GM12878 (cell line): ENCODE measurements around the gene CD86. TPM values are rescaled to one million over a fixed set of nuclear protein-coding genes. Genes with fewer than 3 reads are reported as not detected.

Source experiments
- ASH2L ChIP-seq: fragments of 300-600, 200-600 bp; sonication (generic); IDR thresholded peaks from 2 replicates; pipeline ENCODE4 v1.6.1; 2017; ENCODE audit warnings: low read depth, mild to moderate bottlenecking, borderline replicate concordance
- CBX5 ChIP-seq: sonication (generic); IDR thresholded peaks from 2 replicates; pipeline ENCODE4 v1.6.1; 2016; ENCODE audit warnings: low read depth, moderate library complexity, mild to moderate bottlenecking, inconsistent platforms
- CUX1 ChIP-seq: IDR thresholded peaks from 2 replicates; pipeline ENCODE4 v1.6.1; 2012; ENCODE audit warnings: improper control_type of control experiment, low read depth, low read length; ENCODE audit not compliant: insufficient replicate concordance
- HSF1 ChIP-seq: fragments of 150-350 bp; IDR thresholded peaks from 2 replicates; pipeline ENCODE4 v1.6.1; 2014; ENCODE audit warnings: mild to moderate bottlenecking, low read depth, low read length
- MAX ChIP-seq: IDR thresholded peaks from 2 replicates; pipeline ENCODE4 v1.6.1; 2012; ENCODE audit warnings: low read depth, low read length, improper control_type of control experiment
- MEF2B ChIP-seq: fragments of 450-650 bp; IDR thresholded peaks from 2 replicates; pipeline ENCODE4 v1.6.1; 2018; ENCODE audit warnings: mild to moderate bottlenecking, moderate library complexity; ENCODE audit not compliant: partially characterized antibody, poor library complexity, severe bottlenecking
- MTA2 ChIP-seq: fragments of 450-650 bp; IDR thresholded peaks from 2 replicates; pipeline ENCODE4 v1.6.1; 2016; ENCODE audit warnings: low read depth, mild to moderate bottlenecking, moderate library complexity
- PKNOX1 ChIP-seq: fragments of 450-650 bp; IDR thresholded peaks from 2 replicates; pipeline ENCODE4 v1.6.1; 2016; ENCODE audit warnings: mild to moderate bottlenecking
- SKIL ChIP-seq: fragments of 450-650 bp; IDR thresholded peaks from 2 replicates; pipeline ENCODE4 v1.6.1; 2017; ENCODE audit warnings: mild to moderate bottlenecking, low read depth, inconsistent platforms; ENCODE audit not compliant: poor library complexity, severe bottlenecking
- SMC3 ChIP-seq: IDR thresholded peaks from 2 replicates; pipeline ENCODE4 v1.6.1; 2011; ENCODE audit warnings: low read length, improper control_type of control experiment, borderline replicate concordance
- ZBTB4 ChIP-seq: fragments of 450-650 bp; formaldehyde crosslinking; IDR thresholded peaks from 2 replicates; pipeline ENCODE4 v1.4.0; 2022; ENCODE audit warnings: mild to moderate bottlenecking, moderate library complexity
- ZNF217 ChIP-seq: fragments of 450-650 bp; IDR thresholded peaks from 2 replicates; pipeline ENCODE4 v1.6.1; 2017; ENCODE audit warnings: antibody characterized with exemption, mild to moderate bottlenecking
- ZNF384 ChIP-seq: IDR thresholded peaks from 2 replicates; pipeline ENCODE4 v1.6.1; 2012; ENCODE audit warnings: low read depth, mild to moderate bottlenecking, low read length, improper control_type of control experiment, borderline replicate concordance
- ZSCAN29 ChIP-seq: fragments of 450-650 bp; IDR thresholded peaks from 2 replicates; pipeline ENCODE4 v1.6.1; 2017; ENCODE audit warnings: mild to moderate bottlenecking, moderate library complexity
- polyA plus RNA-seq, 11 experiments: library from polyadenylated mRNA; depleted of rRNA in 4 of 11; unstranded in 6 of 11; stranded (reverse) in 5 of 11; fragments of >200 nt; fragmentation: Nextera tagmentation in 4 of 11; fragmentation: Illumina TruSeq in 1 of 11; extraction: Ambion mirVana in 4 of 11; extraction: Trizol in 1 of 11; gene quantifications; 1 replicate in 1 of 11; 2 replicates in 10 of 11; pipeline versions ENCODE4 v1.2.1 to v1.2.3, GENCODE V29; 2011 to 2016; ENCODE audit warnings: inconsistent platforms in 2 of 11, missing spikeins in 2 of 11, low read depth in 1 of 11
- total RNA-seq, 4 experiments: library from RNA; depleted of rRNA in 3 of 4; stranded (reverse); fragments of >200 nt in 3 of 4; fragmentation: Illumina TruSeq in 1 of 4; extraction: Trizol in 1 of 4; gene quantifications; 2 replicates each; pipeline versions ENCODE4 v1.2.1 to v1.2.3, GENCODE V29; 2013 to 2021

CD86 gene
- total and polyA plus RNA-seq, 10 of the 15 experiments (the other 5 are each of a cell fraction or from before 2014, with no cell fraction given): 40.9 to 100 (median 55.5) TPM

GRCh38 chr3:122055215-122055614 is at the start of gene CD86 (continued):
- TF ChIP-seq CBX5 (peak; percentile 75; the same call in 1 of the 2 replicates), PKNOX1 (no peak), SMC3 (no peak; the same call in 1 of the 2 replicates), MEF2B (no peak), MAX (no peak), ZNF217 (no peak), CUX1 (no peak), SKIL (peak; percentile 62), MTA2 (peak; percentile 69; the same call in 1 of the 2 replicates), ZSCAN29 (no peak), ZNF384 (no peak), ZBTB4 (no peak), ASH2L (no peak), HSF1 (no peak)
